ENCODE results near the gene TBL2.
"Not testable (repeated sequence)": the region's sequence is repeated elsewhere in the genome, so short reads cannot be mapped to it uniquely, and the experiment has no call there.

- TF ChIP-seq CTCF, POLR2A, EP300 (IDR thresholded peaks at IDR 0.05): not testable (repeated sequence)
These were observed 42.5 kb downstream of the TBL2 start for GRCh38 chr7:73535918-73536317.
